Spleen (tissue), 11 donors: ENCODE results near the gene DTX1. TPM values are rescaled to one million over a fixed set of nuclear protein-coding genes. Genes with fewer than 3 reads are reported as not detected.

Experiments used
- DNase-seq: peaks from one replicate; pipeline ENCODE4 v3.0.0-alpha.2; 2020
- H3K27ac ChIP-seq, 8 donors: fragments of 200-600 bp; sonication (generic) in 7 of 8; 1 replicate in 4 of 8; 2 replicates in 4 of 8; pipeline versions ENCODE4 v1.5.0 to v1.8.0; 2016 to 2021; ENCODE audit warnings: inconsistent platforms in 4 of 8, mild to moderate bottlenecking in 4 of 8, moderate library complexity in 1 of 8
- H3K27me3 ChIP-seq, 7 donors: fragments of 200-600 bp; sonication (generic) in 6 of 7; replicated peaks in 1 of 7; 1 replicate in 4 of 7; 2 replicates in 3 of 7; pipeline versions ENCODE4 v1.5.0 to v1.8.0; 2016 to 2021; ENCODE audit warnings: inconsistent platforms in 3 of 7, mild to moderate bottlenecking in 1 of 7
- H3K36me3 ChIP-seq, 6 donors: fragments of 200-600 bp; sonication (generic) in 5 of 6; 1 replicate in 4 of 6; 2 replicates in 2 of 6; pipeline versions ENCODE4 v1.5.0 to v1.8.0; 2016 to 2021; ENCODE audit warnings: inconsistent platforms in 2 of 6
- H3K4me1 ChIP-seq, 6 donors: fragments of 200-600 bp; sonication (generic) in 5 of 6; 1 replicate in 3 of 6; 2 replicates in 3 of 6; pipeline versions ENCODE4 v1.5.0 to v1.8.0; 2016 to 2021; ENCODE audit warnings: inconsistent platforms in 3 of 6
- H3K4me3 ChIP-seq, 8 donors: fragments of 200-600 bp; sonication (generic) in 7 of 8; 1 replicate in 4 of 8; 2 replicates in 4 of 8; pipeline versions ENCODE4 v1.5.0 to v1.8.0; 2016 to 2021; ENCODE audit warnings: inconsistent platforms in 4 of 8, mild to moderate bottlenecking in 4 of 8, moderate library complexity in 2 of 8
- H3K9me3 ChIP-seq, 8 donors: fragments of 200-600 bp; sonication (generic) in 7 of 8; 1 replicate in 4 of 8; 2 replicates in 4 of 8; pipeline versions ENCODE4 v1.5.0 to v1.8.0; 2016 to 2021; ENCODE audit warnings: inconsistent platforms in 4 of 8
- CTCF ChIP-seq, 11 experiments: fragments of 200-600 bp in 7 of 11; fragments of 450-650 bp in 4 of 11; sonication (generic) in 4 of 11; IDR thresholded peaks in 8 of 11; conservative IDR thresholded peaks in 3 of 11; 1 replicate in 7 of 11; 2 replicates in 4 of 11; pipeline versions ENCODE4 v1.4.0 to v1.8.0; 2016 to 2021; ENCODE audit warnings: antibody characterized with exemption in 11 of 11, inconsistent platforms in 4 of 11, mild to moderate bottlenecking in 1 of 11
- POLR2A ChIP-seq, 3 donors: fragments of 450-650 bp; IDR thresholded peaks; one replicate each; pipeline ENCODE4 v1.5.1; 2017; ENCODE audit warnings: antibody characterized with exemption in 3 of 3, mild to moderate bottlenecking in 1 of 3
- POLR2AphosphoS5 ChIP-seq, 3 donors: sonication (generic); formaldehyde crosslinking; IDR thresholded peaks; one replicate each; pipeline ENCODE4 v1.5.1; 2017; ENCODE audit warnings: antibody characterized with exemption in 3 of 3
- WGBS, 5 donors: extraction: QIAGEN DNeasy Blood & Tissue Kit in 3 of 5; methylation state at CpG; one replicate each; pipeline versions ENCODE4 v1.1.5 to v1.1.7; 2013 to 2018; 5-methylcytosine and 5-hydroxymethylcytosine counted together
- intact Hi-C: fragments of 100-400 bp; cut with DNase I; formaldehyde crosslinking; loops from one replicate; pipeline ENCODE4 v1.15.0; 2023; ENCODE audit warnings: low total_unique reads
- polyA plus RNA-seq, 3 donors: library from polyadenylated mRNA; stranded (reverse); fragments of 200-250 nt; gene quantifications; one replicate each; pipeline ENCODE4 v1.2.1, GENCODE V29; 2013
- total RNA-seq, 7 donors: library from RNA; depleted of rRNA in 3 of 7; stranded (reverse); fragments of >200 nt in 3 of 7; fragmentation: NEBNext Ultra II Directional in 4 of 7; extraction: Animal tissue kit (Norgen Biotek cat#: 25700) in 4 of 7; gene quantifications; one replicate each; pipeline versions ENCODE4 v1.1.0 to v1.2.1, GENCODE V29; 2016 to 2021
- donor health status: healthy with polysubstance abuse.
- donor health status: DM: no; HTN: no; CAD: no; lungs with moderate emphysema.
- donor health status: DM: no; HTN: no; CAD: no.
- donor health status: Bipolar disorder and iron deficiency.
- donor health status: healthy.
- donor health status: DM: no; HTN: no; CAD: no.
- donor health status: DM: yes; HTN: yes; CAD: no.

Gene DTX1
- total and polyA plus RNA-seq, 10 donors: 53.4 to 141 (median 83.6) TPM

GRCh38 chr12:113130457-113131135 is 74.1 kb downstream of the DTX1 start:
- Histone ChIP-seq H3K27ac (no peak overlapping the region), H3K4me3 (no peak overlapping the region), H3K36me3 (no peaks in the 10 kb centered on the region), H3K27me3 (peaks cover 0 to 25% (median 6%) of the 10 kb centered on the region in 7 donors), H3K4me1 (peaks cover 1 to 25% (median 17%) of the 10 kb centered on the region in 6 donors), H3K9me3 (no peaks in the 10 kb centered on the region)
- DNase-seq: peak; percentile 91
- no peak for TF ChIP-seq POLR2A (IDR thresholded peaks at IDR 0.05)
- TF ChIP-seq POLR2AphosphoS5 (IDR thresholded peaks at IDR 0.05): peak in 2 of 3 donors; percentile 38 to 49
- intact Hi-C loops: no loop called here
- WGBS, 5 donors: 49 to 62% (median 51%) methylated on average over 15 to 18 of the region's 18 CpGs

- H3K36me3 ChIP-seq: no peaks in the 10 kb centered on the region
- intact Hi-C loops: no loop called here
- peaks cover 7 to 35% (median 25%) of the 10 kb centered on the region in 6 donors for H3K4me1 ChIP-seq
- no peak for TF ChIP-seq POLR2A (IDR thresholded peaks at IDR 0.05)
- TF ChIP-seq CTCF (IDR thresholded peaks at IDR 0.05 in 8 of 11, conservative IDR thresholded peaks at IDR 0.05 in 3 of 11): no peak
- no peak for TF ChIP-seq POLR2AphosphoS5 (IDR thresholded peaks at IDR 0.05)
- H3K9me3 ChIP-seq: no peaks in the 10 kb centered on the region
- no peak overlapping the region for H3K27ac ChIP-seq
- 67 to 82% (median 75%) methylated on average over 1 of the region's 1 CpG for WGBS, 5 donors
- no peak overlapping the region for H3K4me3 ChIP-seq
- peak; percentile 33 for DNase-seq
- peaks cover 0 to 35% (median 11%) of the 10 kb centered on the region in 7 donors for H3K27me3 ChIP-seq
Observed at GRCh38 chr12:113131556-113131955, 75.0 kb downstream of the DTX1 start.

GRCh38 chr12:113133036-113133435 is 76.5 kb downstream of the DTX1 start:
- intact Hi-C loops: no loop called here
- WGBS, 5 donors: 63 to 78% (median 67%) methylated on average over 3 to 6 of the region's 6 CpGs
- Histone ChIP-seq H3K4me1 (peaks cover 7 to 37% (median 25%) of the 10 kb centered on the region in 6 donors), H3K27me3 (peaks cover 0 to 41% (median 14%) of the 10 kb centered on the region in 7 donors), H3K4me3 (no peak overlapping the region), H3K9me3 (no peaks in the 10 kb centered on the region), H3K36me3 (no peaks in the 10 kb centered on the region), H3K27ac (no peak overlapping the region)
- TF ChIP-seq POLR2AphosphoS5 (IDR thresholded peaks at IDR 0.05) (no peak), POLR2A (IDR thresholded peaks at IDR 0.05) (no peak), CTCF (IDR thresholded peaks at IDR 0.05 in 8 of 11, conservative IDR thresholded peaks at IDR 0.05 in 3 of 11) (no peak)
- DNase-seq: peak; percentile 49

GRCh38 chr12:113133666-113134065 is 77.1 kb downstream of the DTX1 start:
- intact Hi-C loops: no loop called here
- Histone ChIP-seq H3K4me3 (no peak overlapping the region), H3K4me1 (peaks cover 7 to 37% (median 25%) of the 10 kb centered on the region in 6 donors), H3K27ac (no peak overlapping the region), H3K27me3 (peaks cover 0 to 41% (median 14%) of the 10 kb centered on the region in 7 donors), H3K9me3 (no peaks in the 10 kb centered on the region), H3K36me3 (no peaks in the 10 kb centered on the region)
- WGBS, 5 donors: 60 to 100% (median 78%) methylated on average over 1 to 3 of the region's 3 CpGs
- no peak for TF ChIP-seq POLR2AphosphoS5 (IDR thresholded peaks at IDR 0.05)
- no peak for TF ChIP-seq CTCF (IDR thresholded peaks at IDR 0.05 in 8 of 11, conservative IDR thresholded peaks at IDR 0.05 in 3 of 11)
- no peak for TF ChIP-seq POLR2A (IDR thresholded peaks at IDR 0.05)
- DNase-seq: peak; percentile 46
